Liver (tissue), 9 donors: ENCODE data around the gene PLXDC1. TPM values are rescaled to one million over a fixed set of nuclear protein-coding genes. Genes with fewer than 3 reads are reported as not detected.

Experiments used
- DNase-seq: peaks from one replicate; pipeline ENCODE4 v3.0.0-alpha.2; 2017; ENCODE audit warnings: low spot score
- H3K27ac ChIP-seq, 2 donors: one replicate each; pipeline ENCODE4 v1.7.0; 2013; ENCODE audit warnings: inconsistent platforms in 2 of 2, low read length in 2 of 2, control low read depth in 1 of 2, low read depth in 1 of 2, mild to moderate bottlenecking in 1 of 2
- H3K27me3 ChIP-seq, 4 donors: one replicate each; pipeline versions ENCODE4 v1.6.1 to v1.7.0; 2013; ENCODE audit warnings: low read length in 3 of 4, inconsistent platforms in 1 of 4, mild to moderate bottlenecking in 1 of 4, moderate library complexity in 1 of 4; ENCODE audit not compliant: control insufficient read depth in 4 of 4, insufficient read depth in 4 of 4
- H3K36me3 ChIP-seq, 4 donors: one replicate each; pipeline versions ENCODE4 v1.6.1 to v1.7.0; 2013; ENCODE audit warnings: low read length in 3 of 4, mild to moderate bottlenecking in 3 of 4, low read depth in 1 of 4, moderate library complexity in 1 of 4; ENCODE audit not compliant: control insufficient read depth in 4 of 4, insufficient read depth in 3 of 4
- H3K4me1 ChIP-seq, 4 donors: one replicate each; pipeline versions ENCODE4 v1.6.1 to v1.7.0; 2013; ENCODE audit warnings: low read length in 3 of 4, mild to moderate bottlenecking in 3 of 4, moderate library complexity in 1 of 4; ENCODE audit not compliant: control insufficient read depth in 4 of 4, insufficient read depth in 4 of 4
- H3K4me3 ChIP-seq, 3 donors: one replicate each; pipeline versions ENCODE4 v1.6.1 to v1.7.0; 2013; ENCODE audit warnings: low read length in 3 of 3, control low read depth in 1 of 3, low read depth in 1 of 3, mild to moderate bottlenecking in 1 of 3
- H3K9ac ChIP-seq, 2 donors: one replicate each; pipeline ENCODE4 v1.7.0; 2013; ENCODE audit warnings: low read length in 2 of 2, mild to moderate bottlenecking in 2 of 2, moderate library complexity in 2 of 2, control low read depth in 1 of 2, low read depth in 1 of 2
- H3K9me3 ChIP-seq, 4 donors: one replicate each; pipeline versions ENCODE4 v1.6.1 to v1.7.0; 2013; ENCODE audit warnings: low read length in 3 of 4; ENCODE audit not compliant: control insufficient read depth in 4 of 4
- EGR1 ChIP-seq, 2 donors: IDR thresholded peaks; 2 replicates each; pipeline ENCODE4 v1.6.1; 2016 to 2018; ENCODE audit warnings: antibody characterized with exemption in 2 of 2, low read depth in 2 of 2
- FOXA2 ChIP-seq: IDR thresholded peaks from 2 replicates; pipeline ENCODE4 v1.6.1; 2016; ENCODE audit warnings: antibody characterized with exemption
- GABPA ChIP-seq, 2 donors: IDR thresholded peaks in 1 of 2; conservative IDR thresholded peaks in 1 of 2; 2 replicates each; pipeline ENCODE4 v1.6.1; 2016; ENCODE audit warnings: antibody characterized with exemption in 2 of 2, mild to moderate bottlenecking in 1 of 2, moderate library complexity in 1 of 2
- HNF4A ChIP-seq, 2 donors: conservative IDR thresholded peaks; 2 replicates each; pipeline ENCODE4 v1.6.1; 2016; ENCODE audit warnings: antibody characterized with exemption in 2 of 2, mild to moderate bottlenecking in 2 of 2
- HNF4G ChIP-seq: IDR thresholded peaks from 2 replicates; pipeline ENCODE4 v1.6.1; 2016; ENCODE audit warnings: antibody characterized with exemption
- RAD21 ChIP-seq, 2 donors: IDR thresholded peaks; 2 replicates each; pipeline ENCODE4 v1.6.1; 2016; ENCODE audit warnings: antibody characterized with exemption in 2 of 2, mild to moderate bottlenecking in 2 of 2
- RXRA ChIP-seq, 2 donors: IDR thresholded peaks; 2 replicates each; pipeline ENCODE4 v1.6.1; 2017 to 2018; ENCODE audit warnings: antibody characterized with exemption in 2 of 2, mild to moderate bottlenecking in 1 of 2
- SP1 ChIP-seq: IDR thresholded peaks from 2 replicates; pipeline ENCODE4 v1.6.1; 2018; ENCODE audit warnings: antibody characterized with exemption, mild to moderate bottlenecking
- TAF1 ChIP-seq: conservative IDR thresholded peaks from 2 replicates; pipeline ENCODE4 v1.6.1; 2016; ENCODE audit warnings: antibody characterized with exemption, mild to moderate bottlenecking
- YY1 ChIP-seq: IDR thresholded peaks from 2 replicates; pipeline ENCODE4 v1.6.1; 2016; ENCODE audit warnings: antibody characterized with exemption, mild to moderate bottlenecking
- WGBS: extraction: QIAGEN DNeasy Blood & Tissue Kit; methylation state at CpG from one replicate; pipeline ENCODE4 v1.1.7; 2013; 5-methylcytosine and 5-hydroxymethylcytosine counted together
- polyA plus RNA-seq, 2 donors: library from polyadenylated mRNA; stranded (reverse) in 1 of 2; unstranded in 1 of 2; fragments of 200-250 nt in 1 of 2; fragments of >200 nt in 1 of 2; fragmentation: Nextera tagmentation in 1 of 2; extraction: Ambion mirVana in 1 of 2; gene quantifications; one replicate each; pipeline versions ENCODE4 v1.2.1 to v1.2.3, GENCODE V29; 2013 to 2015
- total RNA-seq, 2 donors: library from RNA; depleted of rRNA; stranded (reverse); fragments of >200 nt; gene quantifications; one replicate each; pipeline ENCODE4 v1.2.3, GENCODE V29; 2014
- TF ChIP-seq, protein P1 (sequence below): IDR thresholded peaks from 2 replicates; pipeline ENCODE4 v1.6.1; 2016; ENCODE audit warnings: antibody characterized with exemption, mild to moderate bottlenecking
- TF ChIP-seq, protein P2 (sequence below): IDR thresholded peaks from 2 replicates; pipeline ENCODE4 v1.6.1; 2016; ENCODE audit warnings: antibody characterized with exemption
- TF ChIP-seq, protein P3 (sequence below): IDR thresholded peaks from 2 replicates; pipeline ENCODE4 v1.6.1; 2016; ENCODE audit warnings: antibody characterized with exemption
- donor health status: healthy.
- donor health status: healthy.
- donor health status: healthy.
- donor health status: healthy.
- donor health status: healthy.

Gene PLXDC1
- total and polyA plus RNA-seq, 4 donors: 0.14 to 0.84 (median 0.30) TPM

DNA sequence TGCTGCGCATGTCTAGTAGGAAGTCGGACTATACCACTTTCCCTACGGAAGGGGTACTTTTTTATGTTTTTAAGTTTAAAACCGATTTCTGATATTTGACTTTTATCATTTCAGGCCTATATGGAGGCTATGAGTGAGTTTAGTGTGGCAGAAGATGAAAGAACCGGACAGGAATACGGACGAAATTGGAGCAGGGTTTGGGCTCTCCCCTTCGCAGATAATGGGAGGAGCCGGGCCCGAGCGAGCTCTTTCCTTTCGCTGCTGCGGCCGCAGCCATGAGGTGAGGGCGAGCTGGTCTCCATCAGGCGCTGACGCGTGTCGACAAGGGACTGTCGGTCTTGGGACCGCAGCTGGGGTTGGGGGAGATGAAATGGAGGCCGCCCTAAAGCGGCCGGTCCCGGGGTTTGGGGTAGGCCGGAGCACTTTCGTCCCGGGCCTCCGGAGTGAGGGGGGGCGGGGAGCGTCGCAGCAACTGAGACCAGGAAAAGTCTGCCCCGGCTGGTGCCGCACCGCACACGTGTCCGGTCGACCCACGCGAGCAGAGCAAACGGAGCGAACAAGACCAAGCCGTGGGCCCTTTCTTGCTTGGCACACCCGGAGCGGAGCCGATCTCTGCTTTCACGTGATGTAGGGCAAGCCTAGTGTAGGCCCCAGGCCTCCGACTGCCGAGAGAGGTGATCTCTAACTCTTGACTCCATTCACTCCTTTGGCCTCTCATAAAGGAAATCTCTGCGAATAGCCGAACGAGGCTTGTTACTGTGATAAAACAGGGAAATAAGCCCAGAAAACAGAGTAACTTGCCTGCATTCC, 48.8 kb upstream of the PLXDC1 start, which contains the start of gene RPL19:
Gene RPL19, plus strand, starts transcription at position 214 of the 810 bp plus-strand sequence. Its CDS starts 62 bp downstream, at position 276.
- DNase-seq: peak; percentile 82
- Histone ChIP-seq H3K9ac (peak within 1 kb of the TSS; percentile 96 to 99), H3K9me3 (no peaks in the 10 kb centered on the region), H3K4me1 (peaks cover 7 to 22% (median 15%) of the 10 kb centered on the region in 4 donors), H3K27ac (peak within 1 kb of the TSS; percentile 94 to 99), H3K27me3 (no peaks in the 10 kb centered on the region), H3K4me3 (peak within 1 kb of the TSS; percentile 85 to 89 (median 87)), H3K36me3 (peaks cover 15 to 37% (median 31%) of the 10 kb centered on the region in 4 donors)
- TF ChIP-seq SP1: peak; percentile 49
- peak in 1 of 2 donors; percentile 84 for TF ChIP-seq GABPA (IDR thresholded peaks at IDR 0.05 in 1 of 2, conservative IDR thresholded peaks at IDR 0.05 in 1 of 2)
- TF ChIP-seq RAD21 (IDR thresholded peaks at IDR 0.05): peak; percentile 12 to 18
- peak; percentile 63 for TF ChIP-seq TAF1
- TF ChIP-seq FOXA2: no peak
- TF ChIP-seq, protein P1, sequence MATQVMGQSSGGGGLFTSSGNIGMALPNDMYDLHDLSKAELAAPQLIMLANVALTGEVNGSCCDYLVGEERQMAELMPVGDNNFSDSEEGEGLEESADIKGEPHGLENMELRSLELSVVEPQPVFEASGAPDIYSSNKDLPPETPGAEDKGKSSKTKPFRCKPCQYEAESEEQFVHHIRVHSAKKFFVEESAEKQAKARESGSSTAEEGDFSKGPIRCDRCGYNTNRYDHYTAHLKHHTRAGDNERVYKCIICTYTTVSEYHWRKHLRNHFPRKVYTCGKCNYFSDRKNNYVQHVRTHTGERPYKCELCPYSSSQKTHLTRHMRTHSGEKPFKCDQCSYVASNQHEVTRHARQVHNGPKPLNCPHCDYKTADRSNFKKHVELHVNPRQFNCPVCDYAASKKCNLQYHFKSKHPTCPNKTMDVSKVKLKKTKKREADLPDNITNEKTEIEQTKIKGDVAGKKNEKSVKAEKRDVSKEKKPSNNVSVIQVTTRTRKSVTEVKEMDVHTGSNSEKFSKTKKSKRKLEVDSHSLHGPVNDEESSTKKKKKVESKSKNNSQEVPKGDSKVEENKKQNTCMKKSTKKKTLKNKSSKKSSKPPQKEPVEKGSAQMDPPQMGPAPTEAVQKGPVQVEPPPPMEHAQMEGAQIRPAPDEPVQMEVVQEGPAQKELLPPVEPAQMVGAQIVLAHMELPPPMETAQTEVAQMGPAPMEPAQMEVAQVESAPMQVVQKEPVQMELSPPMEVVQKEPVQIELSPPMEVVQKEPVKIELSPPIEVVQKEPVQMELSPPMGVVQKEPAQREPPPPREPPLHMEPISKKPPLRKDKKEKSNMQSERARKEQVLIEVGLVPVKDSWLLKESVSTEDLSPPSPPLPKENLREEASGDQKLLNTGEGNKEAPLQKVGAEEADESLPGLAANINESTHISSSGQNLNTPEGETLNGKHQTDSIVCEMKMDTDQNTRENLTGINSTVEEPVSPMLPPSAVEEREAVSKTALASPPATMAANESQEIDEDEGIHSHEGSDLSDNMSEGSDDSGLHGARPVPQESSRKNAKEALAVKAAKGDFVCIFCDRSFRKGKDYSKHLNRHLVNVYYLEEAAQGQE: peak; percentile 77
- no peak for TF ChIP-seq EGR1 (IDR thresholded peaks at IDR 0.05; ENCODE audit: low read depth in 2 of 2)
- TF ChIP-seq, protein P2, sequence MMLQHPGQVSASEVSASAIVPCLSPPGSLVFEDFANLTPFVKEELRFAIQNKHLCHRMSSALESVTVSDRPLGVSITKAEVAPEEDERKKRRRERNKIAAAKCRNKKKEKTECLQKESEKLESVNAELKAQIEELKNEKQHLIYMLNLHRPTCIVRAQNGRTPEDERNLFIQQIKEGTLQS: no peak
- TF ChIP-seq, protein P3, sequence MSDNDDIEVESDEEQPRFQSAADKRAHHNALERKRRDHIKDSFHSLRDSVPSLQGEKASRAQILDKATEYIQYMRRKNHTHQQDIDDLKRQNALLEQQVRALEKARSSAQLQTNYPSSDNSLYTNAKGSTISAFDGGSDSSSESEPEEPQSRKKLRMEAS: peak; percentile 73
- TF ChIP-seq YY1: peak; percentile 85
- TF ChIP-seq HNF4A (conservative IDR thresholded peaks at IDR 0.05): no peak
- WGBS: under 1% methylated on average over 52 of the region's 52 CpGs

DNA sequence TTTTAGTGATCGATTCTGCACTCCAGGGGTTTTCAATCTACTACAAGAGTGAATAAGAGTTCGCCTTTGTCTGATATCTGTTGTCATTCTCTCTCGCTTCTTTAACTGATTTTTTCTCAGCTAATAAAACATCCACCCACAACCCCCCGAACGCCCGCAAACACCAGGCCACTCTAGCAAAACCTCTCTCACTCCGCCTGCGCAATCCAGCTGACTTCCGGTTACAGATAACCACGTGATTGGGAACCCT, 48.3 kb upstream of the PLXDC1 start:
- Histone ChIP-seq H3K9ac (peak overlapping the region; percentile 96 to 99), H3K9me3 (no peaks in the 10 kb centered on the region), H3K4me1 (peaks cover 7 to 22% (median 15%) of the 10 kb centered on the region in 4 donors), H3K27me3 (no peaks in the 10 kb centered on the region), H3K4me3 (peak overlapping the region; percentile 85 to 89 (median 87)), H3K27ac (peak overlapping the region; percentile 94 to 99), H3K36me3 (peaks cover 15 to 32% (median 27%) of the 10 kb centered on the region in 4 donors)
- DNase-seq: peak; percentile 78
- peak in 1 of 2 donors; percentile 6 for TF ChIP-seq RXRA (IDR thresholded peaks at IDR 0.05)
- peak in 1 of 2 donors; percentile 21 for TF ChIP-seq EGR1 (IDR thresholded peaks at IDR 0.05; ENCODE audit: low read depth in 2 of 2)
- no peak for TF ChIP-seq HNF4G
- TF ChIP-seq, protein P2: no peak
- peak; percentile 67 to 93 for TF ChIP-seq GABPA (IDR thresholded peaks at IDR 0.05 in 1 of 2, conservative IDR thresholded peaks at IDR 0.05 in 1 of 2)
- WGBS: 1% methylated on average over 10 of the region's 10 CpGs
